Retinal pigment epithelial cell (primary cell): Measurements from ENCODE around the gene SLMAP.

Experiments
- DNase-seq: peaks from one replicate; pipeline ENCODE4 v3.0.0-alpha.2; 2010; ENCODE audit warnings: low read depth
- H3K4me3 ChIP-seq: 2 replicates; pipeline ENCODE4 v1.5.1; 2011; ENCODE audit warnings: mild to moderate bottlenecking, low read length, control low read depth, moderate library complexity
- CTCF ChIP-seq: conservative IDR thresholded peaks from 2 replicates; pipeline ENCODE4 v1.5.1; 2011; ENCODE audit warnings: low read depth, low read length, control low read depth, inconsistent platforms

SLMAP gene

GRCh38 chr3:57929988-57930387 is 173.9 kb downstream of the SLMAP start:
- DNase-seq: no peak
- no peak for TF ChIP-seq CTCF
- no peak overlapping the region for H3K4me3 ChIP-seq

- TF ChIP-seq CTCF: no peak
- no peak for DNase-seq
Measured at GRCh38 chr3:57933602-57934001, 177.5 kb downstream of the SLMAP start.

GRCh38 chr3:57934373-57934772 is 178.3 kb downstream of the SLMAP start:
- no peak overlapping the region for H3K4me3 ChIP-seq
- no peak for TF ChIP-seq CTCF
- no peak for DNase-seq

More at GRCh38 chr3:57933602-57934001, 177.5 kb downstream of the SLMAP start:
- no peak overlapping the region for H3K4me3 ChIP-seq

- no peak for DNase-seq
- no peak for TF ChIP-seq CTCF
- no peak overlapping the region for H3K4me3 ChIP-seq
Measured at GRCh38 chr3:57935539-57935938, 179.4 kb downstream of the SLMAP start.

GRCh38 chr3:57937092-57937491 is 181.0 kb downstream of the SLMAP start:
- no peak for DNase-seq
- no peak overlapping the region for H3K4me3 ChIP-seq
- no peak for TF ChIP-seq CTCF

GRCh38 chr3:57939775-57940174 is 183.7 kb downstream of the SLMAP start:
- DNase-seq: no peak
- TF ChIP-seq CTCF: no peak
- H3K4me3 ChIP-seq: no peak overlapping the region

GRCh38 chr3:57942388-57942787 is 186.3 kb downstream of the SLMAP start:
- TF ChIP-seq CTCF: no peak
- no peak for DNase-seq

More at GRCh38 chr3:57942388-57942787, 186.3 kb downstream of the SLMAP start:
- H3K4me3 ChIP-seq: no peak overlapping the region
